Choroid plexus epithelial cell (primary cell): ENCODE results near the gene IGSF9B.

Experiments
- DNase-seq: peaks from one replicate; pipeline ENCODE4 v3.0.0-alpha.2; 2010; ENCODE audit warnings: low read depth
- H3K4me3 ChIP-seq: 2 replicates; pipeline ENCODE4 v1.5.1; 2011; ENCODE audit warnings: low read depth, mild to moderate bottlenecking, control low read depth, low read length, moderate library complexity
- TF ChIP-seq, protein P1 (sequence below): conservative IDR thresholded peaks from 2 replicates; pipeline ENCODE4 v1.5.1; 2011; ENCODE audit warnings: low read depth, mild to moderate bottlenecking, control low read depth, inconsistent platforms, low read length, moderate library complexity

Gene IGSF9B

DNA sequence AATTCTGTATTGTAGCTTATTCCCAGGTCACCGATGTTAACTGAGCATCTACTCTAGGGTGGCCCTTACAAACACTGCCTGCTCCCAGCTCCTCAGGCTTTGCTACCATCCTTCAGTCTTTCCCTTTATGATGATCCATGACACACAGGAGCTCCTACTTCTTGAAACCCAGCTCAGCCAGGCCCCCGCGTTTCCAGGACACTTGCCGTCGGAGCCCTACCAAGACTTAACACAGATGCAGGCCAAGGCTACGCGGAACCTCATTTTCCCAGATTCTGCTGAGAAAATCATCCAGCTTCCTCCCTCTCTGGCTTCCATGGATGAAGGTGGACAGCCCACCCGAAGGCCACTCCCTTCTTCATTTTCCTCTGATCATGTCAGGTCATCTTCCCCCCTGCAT is 18.6 kb downstream of the IGSF9B start:
- TF ChIP-seq, protein P1, sequence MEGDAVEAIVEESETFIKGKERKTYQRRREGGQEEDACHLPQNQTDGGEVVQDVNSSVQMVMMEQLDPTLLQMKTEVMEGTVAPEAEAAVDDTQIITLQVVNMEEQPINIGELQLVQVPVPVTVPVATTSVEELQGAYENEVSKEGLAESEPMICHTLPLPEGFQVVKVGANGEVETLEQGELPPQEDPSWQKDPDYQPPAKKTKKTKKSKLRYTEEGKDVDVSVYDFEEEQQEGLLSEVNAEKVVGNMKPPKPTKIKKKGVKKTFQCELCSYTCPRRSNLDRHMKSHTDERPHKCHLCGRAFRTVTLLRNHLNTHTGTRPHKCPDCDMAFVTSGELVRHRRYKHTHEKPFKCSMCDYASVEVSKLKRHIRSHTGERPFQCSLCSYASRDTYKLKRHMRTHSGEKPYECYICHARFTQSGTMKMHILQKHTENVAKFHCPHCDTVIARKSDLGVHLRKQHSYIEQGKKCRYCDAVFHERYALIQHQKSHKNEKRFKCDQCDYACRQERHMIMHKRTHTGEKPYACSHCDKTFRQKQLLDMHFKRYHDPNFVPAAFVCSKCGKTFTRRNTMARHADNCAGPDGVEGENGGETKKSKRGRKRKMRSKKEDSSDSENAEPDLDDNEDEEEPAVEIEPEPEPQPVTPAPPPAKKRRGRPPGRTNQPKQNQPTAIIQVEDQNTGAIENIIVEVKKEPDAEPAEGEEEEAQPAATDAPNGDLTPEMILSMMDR: no peak
- no peak overlapping the region for H3K4me3 ChIP-seq
- no peak for DNase-seq

DNA sequence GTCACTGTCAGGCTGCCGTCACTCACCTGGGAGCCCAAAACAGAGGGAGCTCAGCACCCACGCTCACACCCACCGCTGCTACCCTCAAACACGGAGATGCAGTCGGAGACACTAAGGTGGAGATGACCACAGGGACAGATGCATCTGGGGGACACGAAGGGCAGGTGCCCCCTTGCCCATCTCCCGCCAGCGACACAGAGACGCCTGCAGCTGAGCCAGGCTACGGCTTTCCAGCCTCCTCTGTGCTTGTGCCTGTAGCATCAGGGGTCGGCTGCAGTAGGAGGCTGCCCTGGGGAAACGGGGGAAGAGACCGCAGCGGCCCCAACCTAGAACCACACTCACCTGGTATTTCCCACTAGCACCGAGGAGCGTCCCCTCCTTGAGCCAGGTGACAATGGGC is 19.3 kb downstream of the IGSF9B start:
- DNase-seq: no peak
- TF ChIP-seq, protein P1: no peak
- no peak overlapping the region for H3K4me3 ChIP-seq

DNA sequence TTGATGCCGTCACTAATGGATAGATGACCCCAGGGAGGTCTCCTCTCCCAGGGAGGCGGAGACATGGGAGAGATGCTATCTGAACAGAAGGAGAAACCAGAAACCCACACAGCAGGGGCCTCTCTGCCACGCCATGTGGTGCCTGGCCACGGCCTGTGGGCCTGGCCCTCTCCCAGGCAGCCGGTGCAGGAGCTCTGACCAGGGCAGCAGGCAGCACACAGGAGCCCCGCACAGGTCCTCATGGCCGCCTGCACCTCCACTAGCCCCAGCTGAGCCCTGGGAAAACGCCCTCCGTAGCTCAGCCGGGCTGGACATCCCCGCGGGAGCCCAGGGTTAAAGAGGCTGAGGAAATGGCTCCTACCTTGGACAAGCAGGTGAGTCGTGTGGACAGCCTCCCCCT is 19.8 kb downstream of the IGSF9B start:
- no peak for DNase-seq
- no peak overlapping the region for H3K4me3 ChIP-seq
- TF ChIP-seq, protein P1: no peak

DNA sequence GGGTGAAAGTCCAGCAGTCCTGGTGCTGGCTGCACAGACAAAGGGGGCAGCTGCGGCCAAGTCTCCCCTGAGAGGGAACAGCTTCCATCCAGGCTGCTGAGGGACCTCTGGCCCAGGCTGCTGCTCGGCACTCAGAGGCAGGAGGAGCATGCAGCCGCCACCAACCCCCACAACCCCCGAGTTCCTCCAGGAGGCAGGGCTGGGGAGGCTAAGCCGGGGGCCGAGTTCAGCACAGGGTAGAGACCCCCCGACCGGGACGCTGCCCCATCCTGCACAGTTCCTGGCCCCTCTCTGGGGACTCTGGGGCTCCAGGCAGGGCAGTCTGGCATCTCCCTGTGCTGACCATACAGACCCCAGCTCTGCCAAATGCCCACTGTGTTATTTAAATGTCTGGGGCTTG is 20.2 kb downstream of the IGSF9B start:
- H3K4me3 ChIP-seq: no peak overlapping the region
- no peak for DNase-seq
- TF ChIP-seq, protein P1: no peak

DNA sequence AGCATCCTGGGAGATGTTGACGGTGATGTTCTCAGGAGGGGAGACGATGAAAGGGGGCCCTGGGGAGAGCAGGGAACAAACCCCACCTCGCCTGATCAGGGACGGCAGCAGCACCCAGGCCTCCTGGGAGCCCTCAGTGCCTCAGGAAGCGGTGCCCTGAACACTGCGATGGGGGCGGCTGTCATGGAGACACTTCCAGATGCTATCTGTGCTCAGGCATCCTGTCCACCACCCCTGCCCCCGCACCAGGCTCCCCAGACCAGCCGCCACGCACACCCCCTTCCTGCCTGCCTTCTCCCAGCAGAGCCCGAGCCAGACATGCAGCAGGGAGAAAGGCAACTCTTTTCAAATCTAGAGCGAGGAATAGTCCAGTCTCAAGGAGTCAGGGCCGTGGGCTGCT is 20.6 kb downstream of the IGSF9B start:
- DNase-seq: no peak
- TF ChIP-seq, protein P1: no peak
- H3K4me3 ChIP-seq: no peak overlapping the region

DNA sequence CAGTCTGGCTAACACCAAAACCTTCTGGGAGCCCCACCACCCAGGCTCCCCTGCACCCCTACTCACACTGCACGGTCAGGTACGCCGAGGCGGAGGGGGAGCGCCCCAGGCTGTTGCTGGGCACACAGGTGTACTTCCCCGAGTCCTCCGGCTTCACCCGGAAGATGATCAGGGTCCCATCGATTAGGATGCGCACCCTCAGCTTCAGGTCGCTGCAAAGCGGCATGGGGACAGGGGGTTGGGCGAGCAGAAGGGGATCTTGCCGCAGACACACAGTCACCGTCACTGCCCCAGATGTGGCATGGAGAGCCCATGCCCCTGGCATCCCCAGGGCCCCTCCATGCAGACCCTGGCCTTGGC is 21.2 kb downstream of the IGSF9B start:
- TF ChIP-seq, protein P1: no peak
- no peak for DNase-seq
- no peak overlapping the region for H3K4me3 ChIP-seq

DNA sequence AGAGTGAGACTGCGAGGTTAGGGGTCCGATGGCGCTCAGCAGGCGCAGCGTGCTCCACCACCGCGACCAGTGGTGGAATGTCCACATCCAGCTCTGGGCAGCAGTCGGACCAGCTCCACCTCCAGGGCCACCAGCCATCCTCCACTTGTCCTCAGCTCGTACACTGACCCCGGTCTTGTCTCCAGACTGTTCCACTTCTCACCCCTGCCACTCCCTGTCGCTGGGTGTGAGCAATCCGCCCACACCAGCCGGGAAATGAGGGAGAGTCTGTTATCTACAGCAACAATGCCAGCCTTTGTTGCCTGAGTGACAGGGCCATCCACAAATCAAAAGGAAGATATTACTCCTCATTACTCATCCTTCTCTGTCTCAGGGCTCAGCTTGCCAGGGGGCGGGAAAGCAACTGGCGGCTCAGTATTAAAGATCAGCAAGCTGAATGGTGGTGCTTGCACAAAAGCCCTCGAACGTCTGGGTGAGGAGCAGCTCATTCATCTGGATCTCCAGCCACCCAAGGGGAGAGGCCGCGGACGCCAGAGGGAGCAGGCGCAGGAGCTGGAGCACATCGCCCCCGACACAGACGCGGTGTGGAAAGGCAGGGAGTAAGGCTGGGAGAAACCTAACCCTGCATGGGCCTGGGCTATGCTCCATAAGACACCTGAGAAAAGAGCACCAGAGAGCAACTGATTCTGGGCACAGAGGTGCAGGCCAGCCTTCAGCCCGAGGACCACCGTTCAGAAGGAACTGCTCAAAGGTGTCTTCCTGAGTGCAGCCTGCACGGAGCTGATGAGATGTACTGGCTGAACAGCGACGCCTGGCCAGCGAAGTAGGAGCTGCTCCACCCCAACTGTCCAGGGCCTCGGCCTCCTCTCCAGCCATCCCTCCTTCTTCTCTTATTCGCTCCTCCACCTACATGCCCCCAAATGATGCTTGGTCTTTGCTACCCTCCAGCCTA is 21.9 kb downstream of the IGSF9B start:
- no peak overlapping the region for H3K4me3 ChIP-seq
- no peak for DNase-seq
- TF ChIP-seq, protein P1: no peak
